Gastrocnemius medialis (tissue), 4 donors: ENCODE measurements around the gene PATJ.
"Not testable (repeated sequence)": the region's sequence is repeated elsewhere in the genome, so short reads cannot be mapped to it uniquely, and the experiment has no call there.

Source experiments
- POLR2A ChIP-seq, 2 donors: fragments of 450-650 bp; IDR thresholded peaks; one replicate each; pipeline ENCODE4 v1.6.1; 2017; ENCODE audit warnings: antibody characterized with exemption in 2 of 2, mild to moderate bottlenecking in 2 of 2, moderate library complexity in 2 of 2
- TF ChIP-seq, protein P1 (sequence below), 5 experiments: fragments of 450-650 bp in 3 of 5; fragments of 200-600 bp in 2 of 5; sonication (generic) in 2 of 5; IDR thresholded peaks in 4 of 5; conservative IDR thresholded peaks in 1 of 5; 1 replicate in 4 of 5; 2 replicates in 1 of 5; pipeline ENCODE4 v1.5.1; 2016 to 2019; ENCODE audit warnings: antibody characterized with exemption in 5 of 5, mild to moderate bottlenecking in 3 of 5, moderate library complexity in 3 of 5

DNA sequence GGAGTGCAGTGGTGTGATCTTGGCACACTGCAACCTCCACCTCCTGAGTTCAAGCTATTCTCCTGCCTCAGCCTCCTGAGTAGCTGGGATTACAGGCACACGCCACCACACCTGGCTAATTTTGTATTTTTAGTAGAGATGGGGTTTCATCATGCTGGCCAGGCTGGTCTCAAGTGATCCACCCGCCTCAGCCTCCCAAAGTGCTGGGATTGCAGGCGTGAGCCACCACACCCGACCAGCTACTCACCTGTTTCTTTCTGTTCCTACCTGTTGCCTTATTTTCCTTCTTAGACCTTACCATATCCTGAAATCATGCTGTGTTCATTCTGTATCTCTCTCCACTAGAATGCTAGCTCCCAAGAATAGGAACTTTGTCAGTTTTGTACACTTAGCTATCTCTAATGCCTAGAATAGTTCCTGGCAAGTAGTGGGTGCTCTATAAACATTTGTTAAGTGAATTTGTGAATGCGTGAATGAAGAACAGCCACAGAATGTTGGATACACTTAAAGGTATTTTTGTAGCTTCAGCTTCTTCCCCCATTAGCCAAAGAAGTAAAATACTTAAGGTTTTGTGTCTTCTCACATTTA is 137.7 kb downstream of the PATJ start:
- TF ChIP-seq, protein P1, sequence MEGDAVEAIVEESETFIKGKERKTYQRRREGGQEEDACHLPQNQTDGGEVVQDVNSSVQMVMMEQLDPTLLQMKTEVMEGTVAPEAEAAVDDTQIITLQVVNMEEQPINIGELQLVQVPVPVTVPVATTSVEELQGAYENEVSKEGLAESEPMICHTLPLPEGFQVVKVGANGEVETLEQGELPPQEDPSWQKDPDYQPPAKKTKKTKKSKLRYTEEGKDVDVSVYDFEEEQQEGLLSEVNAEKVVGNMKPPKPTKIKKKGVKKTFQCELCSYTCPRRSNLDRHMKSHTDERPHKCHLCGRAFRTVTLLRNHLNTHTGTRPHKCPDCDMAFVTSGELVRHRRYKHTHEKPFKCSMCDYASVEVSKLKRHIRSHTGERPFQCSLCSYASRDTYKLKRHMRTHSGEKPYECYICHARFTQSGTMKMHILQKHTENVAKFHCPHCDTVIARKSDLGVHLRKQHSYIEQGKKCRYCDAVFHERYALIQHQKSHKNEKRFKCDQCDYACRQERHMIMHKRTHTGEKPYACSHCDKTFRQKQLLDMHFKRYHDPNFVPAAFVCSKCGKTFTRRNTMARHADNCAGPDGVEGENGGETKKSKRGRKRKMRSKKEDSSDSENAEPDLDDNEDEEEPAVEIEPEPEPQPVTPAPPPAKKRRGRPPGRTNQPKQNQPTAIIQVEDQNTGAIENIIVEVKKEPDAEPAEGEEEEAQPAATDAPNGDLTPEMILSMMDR (IDR thresholded peaks at IDR 0.05 in 4 of 5, conservative IDR thresholded peaks at IDR 0.05 in 1 of 5): not testable (repeated sequence)
- TF ChIP-seq POLR2A (IDR thresholded peaks at IDR 0.05): not testable (repeated sequence)
